Large intestine (tissue), 3 donors: ENCODE data around the gene IGSF8. TPM values are rescaled to one million over a fixed set of nuclear protein-coding genes. Genes with fewer than 3 reads are reported as not detected.

Experiments used
- DNase-seq, 2 donors: peaks; one replicate each; pipeline versions ENCODE4 v3.0.0 to v3.0.0-alpha.2; 2013
- H3K27ac ChIP-seq: one replicate; pipeline ENCODE4 v1.5.1; 2013; ENCODE audit warnings: low read length
- H3K27me3 ChIP-seq: 2 replicates; pipeline ENCODE4 v1.6.1; 2013; ENCODE audit warnings: low read length; ENCODE audit not compliant: control insufficient read depth, insufficient read depth
- H3K36me3 ChIP-seq: 2 replicates; pipeline ENCODE4 v1.6.1; 2013; ENCODE audit warnings: low read length; ENCODE audit not compliant: control insufficient read depth, insufficient read depth
- H3K4me1 ChIP-seq: one replicate; pipeline ENCODE4 v1.6.1; 2013; ENCODE audit warnings: low read length; ENCODE audit not compliant: control insufficient read depth, insufficient read depth
- H3K4me3 ChIP-seq: one replicate; pipeline ENCODE4 v1.5.1; 2013; ENCODE audit warnings: low read length
- H3K9me3 ChIP-seq: one replicate; pipeline ENCODE4 v1.6.1; 2013; ENCODE audit warnings: mild to moderate bottlenecking, low read depth, low read length, moderate library complexity; ENCODE audit not compliant: control insufficient read depth
- WGBS: methylation state at CpG from one replicate; pipeline ENCODE4 v1.1.5; 2013; ENCODE audit warnings: low lambda C conversion rate; ENCODE audit not compliant: insufficient coverage; 5-methylcytosine and 5-hydroxymethylcytosine counted together
- polyA plus RNA-seq: library from polyadenylated mRNA; unstranded; fragments of 120-200 nt; gene quantifications from one replicate; pipeline ENCODE4 v1.2.1, GENCODE V29; 2013

The IGSF8 gene
- polyA plus RNA-seq, 1 donor: 31.0 TPM

DNA sequence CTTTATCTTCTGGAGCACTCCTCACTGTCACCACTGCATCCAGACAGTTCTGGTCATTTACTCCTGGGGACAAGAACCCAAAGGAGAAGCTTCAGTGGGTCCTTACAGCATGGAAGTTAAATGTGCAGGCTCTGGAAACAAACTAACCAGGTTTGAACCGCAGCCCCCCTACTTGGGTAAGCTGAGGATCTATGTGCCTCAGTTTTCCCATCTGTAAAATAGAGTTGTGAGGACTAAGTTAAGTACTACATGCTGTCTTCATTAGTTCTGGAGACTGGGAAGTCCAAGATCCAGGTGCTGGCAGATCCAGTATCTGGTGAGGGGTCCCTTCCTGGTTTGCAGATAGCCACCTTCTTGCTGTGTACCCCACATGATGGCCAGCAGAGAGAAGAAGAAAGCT lies 9.1 kb upstream of the IGSF8 start:
- no peak overlapping the region for H3K27ac ChIP-seq
- WGBS: no CpG with 5 or more reads among the region's 1 CpG
- H3K4me1 ChIP-seq: peaks cover 8% of the 10 kb centered on the region
- no peaks in the 10 kb centered on the region for H3K27me3 ChIP-seq
- DNase-seq: no peak
- H3K9me3 ChIP-seq: no peaks in the 10 kb centered on the region
- no peaks in the 10 kb centered on the region for H3K36me3 ChIP-seq
- H3K4me3 ChIP-seq: no peak overlapping the region

DNA sequence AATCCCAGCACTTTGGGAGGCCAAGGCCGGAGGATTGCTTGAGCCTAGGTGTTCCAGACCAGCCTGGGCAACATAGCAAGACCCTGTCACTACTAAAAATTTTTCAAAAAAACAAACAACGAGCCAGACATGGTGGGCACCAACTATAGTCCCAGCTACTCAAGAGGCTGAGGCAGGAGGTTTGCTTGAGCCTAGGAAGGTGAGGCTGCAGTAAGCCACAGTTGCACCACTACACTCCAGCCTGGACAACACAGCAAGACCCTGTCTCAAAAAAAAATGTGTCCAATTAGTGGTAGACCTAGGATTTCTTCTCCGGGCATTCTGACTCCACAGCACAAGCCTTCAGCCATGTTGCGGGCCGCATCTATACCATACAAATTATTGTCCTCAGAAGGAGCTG lies 6.7 kb upstream of the IGSF8 start:
- H3K4me1 ChIP-seq: peaks cover 15% of the 10 kb centered on the region
- no CpG with 5 or more reads among the region's 5 CpGs for WGBS

DNA sequence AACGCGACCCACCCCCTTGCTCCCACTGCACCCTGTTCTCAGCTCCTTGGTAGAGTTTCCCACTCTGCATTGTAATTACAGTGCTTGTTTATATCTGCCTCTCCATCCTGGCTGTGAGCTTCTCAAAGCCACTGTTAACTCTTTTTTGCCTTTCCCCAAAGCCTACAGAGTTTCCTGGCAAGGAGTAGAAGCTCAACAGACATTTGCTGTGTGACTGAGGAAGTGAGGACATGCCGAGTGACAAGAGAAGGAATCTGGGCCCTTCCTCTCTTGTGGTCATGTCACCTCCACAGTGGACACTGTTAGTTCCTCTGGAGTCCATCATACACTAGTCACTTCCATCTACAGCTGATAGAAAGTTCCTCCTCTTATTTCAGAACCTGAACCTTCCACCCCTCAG lies 6.1 kb upstream of the IGSF8 start:
- Histone ChIP-seq H3K36me3 (no peaks in the 10 kb centered on the region), H3K4me1 (peaks cover 15% of the 10 kb centered on the region), H3K27ac (no peak overlapping the region), H3K4me3 (no peak overlapping the region), H3K27me3 (no peaks in the 10 kb centered on the region), H3K9me3 (no peaks in the 10 kb centered on the region)
- DNase-seq: no peak
- WGBS: no CpG with 5 or more reads among the region's 3 CpGs

More for the DNA sequence above, 6.7 kb upstream of the IGSF8 start:
- no peak overlapping the region for H3K27ac ChIP-seq
- no peak for DNase-seq
- no peak overlapping the region for H3K4me3 ChIP-seq
- no peaks in the 10 kb centered on the region for H3K36me3 ChIP-seq
- H3K27me3 ChIP-seq: no peaks in the 10 kb centered on the region
- no peaks in the 10 kb centered on the region for H3K9me3 ChIP-seq

DNA sequence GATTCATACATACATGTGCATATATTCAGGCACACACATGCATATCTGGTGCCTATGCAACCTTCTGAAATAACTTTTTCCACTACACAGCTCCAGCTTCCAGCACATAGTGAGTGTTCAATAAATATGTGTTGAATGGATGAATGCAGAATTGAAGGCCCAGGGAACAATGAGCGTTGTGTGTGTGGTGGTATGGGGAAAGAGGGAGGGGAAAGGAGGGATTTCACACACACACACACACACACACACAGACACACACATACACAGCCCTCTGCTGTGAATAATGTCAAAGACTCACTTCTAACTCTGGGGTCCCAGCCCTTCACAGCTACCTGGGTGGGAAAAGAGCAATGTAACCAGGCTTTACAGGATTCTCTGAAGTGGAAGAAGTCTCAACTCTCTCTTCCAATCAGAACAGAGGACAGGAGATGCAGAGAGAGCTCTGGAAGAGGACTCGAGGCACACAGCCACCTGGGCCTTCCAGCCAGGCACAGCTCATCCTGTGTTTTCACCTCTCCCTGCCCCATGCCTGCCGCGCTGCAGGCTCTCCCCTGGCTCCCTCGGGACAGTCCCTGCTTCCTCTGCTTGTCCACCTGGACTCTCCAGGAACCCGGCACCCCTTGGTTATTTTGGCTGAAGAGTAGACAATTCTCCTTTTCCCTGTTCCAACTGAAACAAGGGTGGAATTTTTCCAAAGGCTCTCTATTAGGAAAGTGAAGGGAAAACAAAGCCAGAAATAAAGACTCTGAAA lies 5.4 kb upstream of the IGSF8 start:
- Histone ChIP-seq H3K36me3 (no peaks in the 10 kb centered on the region), H3K4me3 (no peak overlapping the region), H3K4me1 (peaks cover 18% of the 10 kb centered on the region), H3K27ac (no peak overlapping the region), H3K9me3 (no peaks in the 10 kb centered on the region), H3K27me3 (no peaks in the 10 kb centered on the region)
- WGBS: no CpG with 5 or more reads among the region's 6 CpGs
- no peak for DNase-seq

DNA sequence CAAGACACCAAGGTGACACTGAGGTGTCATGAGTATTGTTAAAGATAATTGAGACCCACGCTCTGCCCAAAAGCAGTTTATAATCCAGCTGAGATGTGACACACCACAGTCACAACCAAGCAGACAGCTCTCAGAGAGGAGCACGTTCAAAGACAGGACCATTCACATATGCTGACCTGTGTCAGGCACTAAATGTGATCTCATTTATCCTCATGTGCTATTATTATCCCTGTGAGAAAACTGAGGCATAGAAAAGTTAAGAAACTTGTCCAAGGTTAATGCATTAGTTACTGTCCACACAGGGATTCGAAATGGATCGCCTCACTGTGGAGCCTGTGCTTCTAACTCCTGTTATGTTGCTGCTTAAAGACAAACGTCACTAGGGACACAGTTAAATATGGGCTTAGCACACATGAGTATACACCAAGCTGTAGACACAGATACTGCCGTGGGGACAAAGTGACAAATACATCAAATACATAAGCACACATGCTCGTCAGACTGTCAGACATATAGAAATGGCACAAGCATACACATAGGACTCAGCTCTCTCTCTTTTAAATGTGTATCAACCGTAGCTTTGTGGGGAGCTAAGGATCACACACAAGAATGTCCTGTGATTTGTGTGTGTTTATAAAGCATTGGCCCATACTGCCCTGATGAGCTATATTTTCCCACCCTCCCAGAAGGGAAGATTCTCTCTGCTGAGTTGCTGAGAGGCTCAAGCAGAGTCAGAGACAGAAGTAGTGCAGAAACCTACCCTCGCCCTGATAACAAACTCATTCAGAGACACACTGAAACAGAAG lies 3.5 kb upstream of the IGSF8 start:
- WGBS: no CpG with 5 or more reads among the region's 9 CpGs
- Histone ChIP-seq H3K4me1 (peaks cover 27% of the 10 kb centered on the region), H3K4me3 (no peak overlapping the region), H3K36me3 (no peaks in the 10 kb centered on the region), H3K27me3 (no peaks in the 10 kb centered on the region), H3K9me3 (no peaks in the 10 kb centered on the region), H3K27ac (peak overlapping the region; percentile 29)
- peak in 1 of 2 donors; percentile 22 for DNase-seq

DNA sequence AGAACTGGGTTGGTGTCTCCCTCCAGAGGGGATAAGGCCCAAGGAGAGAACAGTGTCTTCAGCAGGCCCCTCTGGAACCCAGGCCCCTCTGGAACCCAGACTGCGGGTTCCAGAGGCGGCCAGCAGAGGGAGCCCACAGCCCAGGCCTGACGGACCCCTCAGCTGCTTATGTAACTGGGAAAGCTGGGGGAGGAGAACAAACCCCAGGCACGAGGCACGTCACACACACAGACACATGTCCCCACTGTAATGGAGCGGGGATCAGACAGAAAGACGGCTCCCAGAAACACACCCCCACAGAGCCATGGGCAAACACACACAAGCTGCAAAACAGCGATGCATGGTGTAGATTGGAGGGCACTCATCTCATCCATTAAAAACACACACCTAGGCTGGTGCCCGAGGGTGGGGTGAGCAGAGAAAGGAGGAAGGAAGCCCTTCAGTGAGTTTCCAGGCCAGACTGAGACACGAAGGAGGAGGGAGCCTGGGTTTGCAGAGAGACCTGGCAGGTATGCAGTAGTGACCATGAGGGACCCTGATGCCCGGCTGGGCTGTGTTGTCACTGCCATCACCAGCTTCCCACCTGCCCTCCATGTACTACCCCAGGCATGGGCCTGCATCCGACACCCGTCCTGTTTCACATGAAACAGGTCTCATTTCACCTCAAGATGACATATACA lies 2.8 kb upstream of the IGSF8 start:
- Histone ChIP-seq H3K4me3 (no peak overlapping the region), H3K36me3 (no peaks in the 10 kb centered on the region), H3K4me1 (peaks cover 32% of the 10 kb centered on the region), H3K27ac (no peak overlapping the region), H3K9me3 (no peaks in the 10 kb centered on the region), H3K27me3 (no peaks in the 10 kb centered on the region)
- 0% methylated on average over 1 of the region's 13 CpGs for WGBS
- DNase-seq: peak; percentile 73 to 74

DNA sequence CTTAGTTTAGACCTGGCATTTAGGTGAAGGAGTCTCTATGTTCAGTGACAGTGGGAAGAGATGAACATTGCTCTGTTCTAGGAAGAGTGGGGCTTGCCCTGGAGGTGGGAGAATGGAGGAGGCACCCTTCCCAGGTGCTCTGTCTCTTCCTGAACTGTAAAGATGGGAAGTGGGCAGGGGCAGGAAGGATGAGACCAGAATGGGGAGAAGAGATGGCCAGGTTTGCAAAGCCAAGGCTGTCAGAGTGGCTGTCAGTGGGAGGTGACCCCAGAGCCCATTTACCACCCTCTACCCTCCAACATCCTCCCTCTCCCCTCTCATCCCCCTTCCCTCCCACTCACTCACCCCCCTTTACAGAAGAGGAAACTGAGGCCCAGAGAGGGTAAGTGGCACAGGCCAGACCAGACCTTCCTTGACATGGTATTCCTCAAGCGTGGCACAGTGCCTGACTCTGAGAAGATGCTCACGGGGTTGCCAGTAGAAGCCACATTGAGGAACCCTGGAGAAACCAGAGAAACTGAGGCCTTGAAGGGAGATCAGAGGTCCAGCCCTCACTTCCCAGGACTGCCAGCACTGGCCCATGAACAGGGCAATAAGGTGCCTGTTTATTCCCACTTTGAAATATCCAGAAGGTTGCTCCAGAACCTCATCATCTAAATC lies 1.4 kb upstream of the IGSF8 start:
- DNase-seq: no peak
- Histone ChIP-seq H3K9me3 (no peaks in the 10 kb centered on the region), H3K27me3 (no peaks in the 10 kb centered on the region), H3K36me3 (peaks cover 1% of the 10 kb centered on the region), H3K4me1 (peaks cover 42% of the 10 kb centered on the region), H3K4me3 (no peak overlapping the region), H3K27ac (peak overlapping the region; percentile 83)
- no CpG with 5 or more reads among the region's 2 CpGs for WGBS

DNA sequence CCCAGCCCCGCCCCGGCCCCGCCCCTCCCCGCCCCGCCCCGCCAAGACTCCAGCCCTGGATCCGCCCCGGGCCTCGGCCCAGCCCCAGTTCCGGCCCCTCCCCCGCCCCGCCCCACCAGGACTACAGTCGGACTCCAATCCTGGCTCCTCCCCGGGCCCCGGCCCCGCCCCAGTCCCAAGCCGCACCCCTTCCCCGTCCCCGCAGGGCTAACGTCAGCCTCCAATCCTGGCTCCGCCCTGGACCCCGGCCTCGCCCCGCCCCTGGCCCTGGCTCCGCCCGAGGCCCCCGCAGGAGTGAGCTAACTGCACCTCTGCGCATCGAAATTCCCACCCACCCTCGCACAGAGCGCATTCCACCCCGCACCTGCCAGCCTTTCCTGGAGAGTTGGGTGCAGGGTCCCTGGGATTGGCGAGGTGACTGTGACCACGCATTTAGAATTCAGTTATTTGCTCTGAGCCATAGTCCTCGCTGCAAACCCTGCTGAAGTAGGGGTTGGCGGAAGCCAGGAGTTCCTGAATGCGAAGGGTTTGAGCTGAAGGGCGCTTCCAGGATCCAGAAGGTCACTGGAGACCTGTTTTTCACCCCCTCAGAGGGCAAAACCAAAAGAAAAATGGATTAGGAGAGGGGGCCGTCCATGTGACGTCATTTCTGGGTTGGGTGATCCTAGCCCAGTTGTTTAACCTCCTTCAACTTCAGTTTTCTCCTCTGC lies 588 bp upstream of the IGSF8 start:
- no peaks in the 10 kb centered on the region for H3K9me3 ChIP-seq
- peak; percentile 94 to 95 for DNase-seq
- peaks cover 48% of the 10 kb centered on the region for H3K4me1 ChIP-seq
- peak overlapping the region; percentile 83 for H3K27ac ChIP-seq
- peaks cover 3% of the 10 kb centered on the region for H3K36me3 ChIP-seq
- WGBS: no CpG with 5 or more reads among the region's 40 CpGs
- peak overlapping the region; percentile 48 for H3K4me3 ChIP-seq
- H3K27me3 ChIP-seq: no peaks in the 10 kb centered on the region

DNA sequence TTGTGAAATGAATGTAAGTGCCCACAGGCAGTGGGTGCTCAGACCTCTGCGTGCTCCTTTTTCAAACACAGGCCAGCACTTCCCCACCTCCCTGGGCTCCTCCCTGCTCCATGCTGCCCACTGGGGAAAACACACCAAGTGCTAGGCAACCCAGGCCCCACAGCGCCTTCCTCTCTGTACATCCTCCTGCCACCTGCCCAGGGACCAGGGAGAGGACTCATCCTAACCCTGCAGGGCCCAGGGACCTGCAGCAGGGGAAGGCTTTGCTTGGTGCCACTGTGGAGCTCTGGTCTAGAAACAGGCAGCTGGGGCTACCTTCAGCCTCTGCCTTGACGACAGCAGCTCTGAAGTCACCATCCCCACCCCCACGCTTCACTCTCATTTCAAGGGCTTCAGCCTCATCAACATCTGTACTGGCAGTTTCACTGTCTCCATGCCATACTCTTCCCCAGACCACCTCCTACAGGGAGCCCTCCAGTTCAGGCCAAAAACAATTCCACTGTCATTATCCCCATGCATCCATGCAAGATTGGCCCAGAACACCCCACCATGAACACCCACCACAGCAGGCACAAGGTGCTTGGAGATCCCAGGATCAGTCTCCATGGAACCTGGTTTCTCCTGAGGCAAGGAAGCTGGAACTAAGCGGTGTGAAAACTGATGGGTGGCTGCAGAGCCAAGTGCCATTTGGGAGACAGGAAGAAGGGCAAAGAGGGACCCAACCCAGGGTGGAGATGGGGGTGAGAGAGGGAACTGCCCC lies 1.1 kb downstream of the IGSF8 start:
- WGBS: no CpG with 5 or more reads among the region's 5 CpGs
- peaks cover 18% of the 10 kb centered on the region for H3K36me3 ChIP-seq
- H3K9me3 ChIP-seq: no peaks in the 10 kb centered on the region
- H3K4me3 ChIP-seq: peak overlapping the region; percentile 60
- peak in 1 of 2 donors; percentile 33 for DNase-seq
- no peaks in the 10 kb centered on the region for H3K27me3 ChIP-seq
- peaks cover 45% of the 10 kb centered on the region for H3K4me1 ChIP-seq
- peak overlapping the region; percentile 82 for H3K27ac ChIP-seq
